Coronary artery (tissue), 2 donors: Measurements from ENCODE around the gene LAMTOR3.

Experiments
- DNase-seq: peaks from one replicate; pipeline ENCODE4 v3.0.0-alpha.2; 2017; ENCODE audit warnings: low spot score
- H3K27ac ChIP-seq, 2 donors: fragments of 200-600 bp; sonication (generic); one replicate each; pipeline ENCODE4 v1.5.1; 2016 to 2019
- H3K4me3 ChIP-seq: fragments of 200-600 bp; sonication (generic); 2 replicates; pipeline ENCODE4 v1.5.1; 2016; ENCODE audit warnings: mild to moderate bottlenecking, moderate library complexity
- TF ChIP-seq, protein P1 (sequence below): fragments of 200-600 bp; sonication (generic); IDR thresholded peaks from one replicate; pipeline ENCODE4 v1.5.1; 2019; ENCODE audit warnings: antibody characterized with exemption

Gene LAMTOR3

GRCh38 chr4:99868126-99868596 is 26.1 kb downstream of the LAMTOR3 start:
- no peak overlapping the region for H3K4me3 ChIP-seq
- TF ChIP-seq, protein P1, sequence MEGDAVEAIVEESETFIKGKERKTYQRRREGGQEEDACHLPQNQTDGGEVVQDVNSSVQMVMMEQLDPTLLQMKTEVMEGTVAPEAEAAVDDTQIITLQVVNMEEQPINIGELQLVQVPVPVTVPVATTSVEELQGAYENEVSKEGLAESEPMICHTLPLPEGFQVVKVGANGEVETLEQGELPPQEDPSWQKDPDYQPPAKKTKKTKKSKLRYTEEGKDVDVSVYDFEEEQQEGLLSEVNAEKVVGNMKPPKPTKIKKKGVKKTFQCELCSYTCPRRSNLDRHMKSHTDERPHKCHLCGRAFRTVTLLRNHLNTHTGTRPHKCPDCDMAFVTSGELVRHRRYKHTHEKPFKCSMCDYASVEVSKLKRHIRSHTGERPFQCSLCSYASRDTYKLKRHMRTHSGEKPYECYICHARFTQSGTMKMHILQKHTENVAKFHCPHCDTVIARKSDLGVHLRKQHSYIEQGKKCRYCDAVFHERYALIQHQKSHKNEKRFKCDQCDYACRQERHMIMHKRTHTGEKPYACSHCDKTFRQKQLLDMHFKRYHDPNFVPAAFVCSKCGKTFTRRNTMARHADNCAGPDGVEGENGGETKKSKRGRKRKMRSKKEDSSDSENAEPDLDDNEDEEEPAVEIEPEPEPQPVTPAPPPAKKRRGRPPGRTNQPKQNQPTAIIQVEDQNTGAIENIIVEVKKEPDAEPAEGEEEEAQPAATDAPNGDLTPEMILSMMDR: no peak
- H3K27ac ChIP-seq: no peak overlapping the region
- DNase-seq: no peak

- H3K27ac ChIP-seq: no peak overlapping the region
- H3K4me3 ChIP-seq: no peak overlapping the region
- DNase-seq: no peak
- TF ChIP-seq, protein P1: no peak
Measured at GRCh38 chr4:99863804-99864203, 30.4 kb downstream of the LAMTOR3 start.

GRCh38 chr4:99861120-99861905 is 32.9 kb downstream of the LAMTOR3 start:
- no peak for DNase-seq
- TF ChIP-seq, protein P1: no peak
- Histone ChIP-seq H3K27ac (no peak overlapping the region), H3K4me3 (no peak overlapping the region)

DNA sequence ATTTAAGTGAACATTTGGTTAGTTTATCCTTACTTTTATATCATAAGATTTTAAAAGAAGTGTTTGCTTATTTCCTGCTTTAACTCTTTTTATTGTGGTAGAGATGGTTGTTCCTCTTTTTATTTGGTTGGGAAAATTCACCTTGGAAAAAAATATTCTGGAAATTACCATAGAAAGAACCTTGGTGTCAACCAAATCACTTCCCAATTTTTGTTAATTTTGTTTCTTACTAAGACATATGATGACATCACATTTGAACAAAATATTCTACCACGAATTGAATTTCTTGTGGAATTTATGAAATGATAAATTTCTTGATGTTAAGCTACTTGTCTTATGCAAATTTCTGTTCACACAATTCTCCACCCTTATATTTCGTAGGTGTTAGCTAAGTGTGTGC is 33.7 kb downstream of the LAMTOR3 start:
- no peak overlapping the region for H3K4me3 ChIP-seq
- TF ChIP-seq, protein P1: no peak
- no peak overlapping the region for H3K27ac ChIP-seq
- DNase-seq: no peak

GRCh38 chr4:99859618-99860017 is 34.6 kb downstream of the LAMTOR3 start:
- DNase-seq: no peak
- Histone ChIP-seq H3K27ac (no peak overlapping the region), H3K4me3 (no peak overlapping the region)
- TF ChIP-seq, protein P1: no peak

DNA sequence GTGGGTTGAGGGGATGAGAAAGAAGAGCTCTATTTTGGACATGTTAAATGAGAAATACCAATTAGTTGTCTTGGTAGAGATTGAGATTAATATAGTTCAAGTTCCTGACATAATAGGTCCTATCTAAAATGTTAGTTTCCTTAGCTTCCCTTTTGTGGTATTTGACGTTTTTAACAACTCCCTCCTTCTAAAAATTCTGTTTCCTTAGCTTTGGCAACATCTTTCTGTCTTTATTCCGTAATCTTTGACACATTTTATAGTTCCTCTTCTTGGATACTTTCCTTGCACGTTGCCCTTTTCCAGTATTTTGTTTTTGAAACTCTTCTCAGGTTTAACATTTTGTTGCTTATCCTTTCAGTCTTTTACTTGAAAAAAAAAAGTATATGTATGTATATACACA is 36.9 kb downstream of the LAMTOR3 start:
- Histone ChIP-seq H3K4me3 (no peak overlapping the region), H3K27ac (peak overlapping the region in 1 of 2 donors; percentile 52)
- no peak for DNase-seq
- TF ChIP-seq, protein P1: no peak

DNA sequence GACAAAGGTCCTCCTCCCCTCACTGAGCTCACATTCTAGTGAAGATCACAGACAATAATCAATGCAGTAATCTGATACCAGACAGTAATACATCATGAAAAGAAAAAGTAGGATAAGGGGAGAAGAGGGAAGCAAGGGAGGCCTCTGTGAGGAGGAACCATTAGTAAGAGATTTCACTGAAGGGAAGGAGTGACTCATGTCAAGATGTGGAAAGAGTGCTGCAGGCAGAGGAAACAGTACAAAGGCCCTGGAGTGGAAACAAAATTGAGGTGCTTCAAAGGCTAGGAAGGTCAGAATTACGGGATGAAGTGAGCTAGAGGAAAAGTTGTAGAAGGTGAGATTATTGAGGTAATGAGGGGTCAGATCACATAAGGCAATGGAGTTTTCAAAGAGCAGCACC is 38.1 kb downstream of the LAMTOR3 start:
- DNase-seq: no peak
- H3K4me3 ChIP-seq: no peak overlapping the region
- TF ChIP-seq, protein P1: no peak
- peak overlapping the region in 1 of 2 donors; percentile 52 for H3K27ac ChIP-seq
